ENCODE results near the gene UBE2S.
"Not testable (repeated sequence)": the region's sequence is repeated elsewhere in the genome, so short reads cannot be mapped to it uniquely, and the experiment has no call there.

UBE2S gene

DNA sequence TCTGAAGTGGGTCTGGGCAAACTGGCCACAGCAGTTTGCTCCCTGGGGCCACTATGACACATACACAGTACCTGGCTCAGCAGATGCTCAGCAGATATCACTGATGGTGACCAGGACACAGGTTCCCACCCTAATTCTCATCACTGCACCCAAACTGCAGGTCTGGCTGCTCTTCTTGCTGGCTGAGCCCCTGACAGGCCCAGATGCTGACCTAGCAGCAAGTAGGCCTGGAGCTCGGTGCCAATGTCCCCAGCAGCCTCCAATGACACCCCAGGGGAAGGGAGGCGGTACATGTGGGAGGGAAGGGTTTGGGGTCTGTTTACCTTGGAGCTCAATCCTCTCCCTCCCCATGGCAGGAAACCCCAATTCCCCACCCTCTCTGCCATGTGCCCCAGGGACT, 5.1 kb downstream of the UBE2S start:
- DNase-seq = no peak

DNA sequence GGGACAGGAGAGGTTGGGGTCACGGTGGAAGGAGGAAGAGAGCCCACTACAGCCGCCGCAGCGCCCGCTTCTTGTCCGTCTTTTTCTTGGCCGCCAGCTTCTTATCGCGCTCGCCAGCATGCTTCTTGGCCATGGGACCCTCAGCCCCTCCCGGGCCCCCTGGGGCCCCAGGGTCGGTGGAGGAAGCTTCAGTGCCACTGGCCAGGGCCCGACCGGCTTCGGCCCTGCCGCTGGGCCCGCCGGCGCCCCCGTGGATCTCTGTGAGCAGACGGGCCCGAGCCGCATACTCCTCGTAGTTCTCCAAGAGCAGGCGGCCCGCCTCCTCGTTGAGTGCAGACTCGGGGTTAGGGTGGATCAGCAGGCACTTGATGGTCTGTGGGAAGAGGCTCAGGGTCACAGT, 6.2 kb downstream of the UBE2S start:
- not testable (repeated sequence) for DNase-seq

DNA sequence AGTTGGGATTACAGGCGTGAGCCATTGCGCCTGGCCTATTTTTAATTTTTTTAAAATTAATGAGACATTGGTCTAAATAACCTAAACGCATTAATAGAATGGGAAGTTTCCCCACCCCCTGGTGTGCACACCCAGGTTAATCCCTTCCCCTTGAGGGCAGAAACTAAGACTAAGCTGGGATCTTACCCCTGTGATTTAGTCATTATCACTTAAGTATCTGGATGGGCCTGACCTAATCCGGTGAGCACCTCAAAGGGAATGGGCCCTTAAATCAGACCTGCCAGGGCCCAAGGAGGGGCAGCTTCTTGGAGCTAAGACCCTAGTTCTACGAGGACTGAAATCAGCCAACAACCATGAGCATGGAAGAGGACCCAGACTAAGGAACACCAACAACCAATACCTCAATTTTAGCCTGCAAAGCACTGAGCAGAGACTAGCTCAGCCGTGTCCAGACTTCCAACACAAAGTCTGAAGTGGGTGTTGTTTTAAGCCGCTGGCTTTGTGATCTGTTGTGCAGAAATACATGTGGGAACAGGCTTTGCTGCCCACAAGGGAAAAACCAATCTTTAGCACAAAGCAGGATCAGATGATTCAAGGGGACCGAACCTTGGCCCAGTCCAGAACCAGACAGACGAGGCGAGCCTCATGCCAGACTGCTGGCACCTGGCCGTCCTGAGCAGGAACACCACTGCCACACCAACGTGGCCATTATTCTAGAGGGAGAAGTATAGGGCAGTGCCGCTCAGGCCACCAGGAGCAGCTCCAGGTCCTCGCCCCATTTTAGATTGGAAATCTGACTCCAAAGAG, 7.1 kb downstream of the UBE2S start:
- DNase-seq = no peak

DNA sequence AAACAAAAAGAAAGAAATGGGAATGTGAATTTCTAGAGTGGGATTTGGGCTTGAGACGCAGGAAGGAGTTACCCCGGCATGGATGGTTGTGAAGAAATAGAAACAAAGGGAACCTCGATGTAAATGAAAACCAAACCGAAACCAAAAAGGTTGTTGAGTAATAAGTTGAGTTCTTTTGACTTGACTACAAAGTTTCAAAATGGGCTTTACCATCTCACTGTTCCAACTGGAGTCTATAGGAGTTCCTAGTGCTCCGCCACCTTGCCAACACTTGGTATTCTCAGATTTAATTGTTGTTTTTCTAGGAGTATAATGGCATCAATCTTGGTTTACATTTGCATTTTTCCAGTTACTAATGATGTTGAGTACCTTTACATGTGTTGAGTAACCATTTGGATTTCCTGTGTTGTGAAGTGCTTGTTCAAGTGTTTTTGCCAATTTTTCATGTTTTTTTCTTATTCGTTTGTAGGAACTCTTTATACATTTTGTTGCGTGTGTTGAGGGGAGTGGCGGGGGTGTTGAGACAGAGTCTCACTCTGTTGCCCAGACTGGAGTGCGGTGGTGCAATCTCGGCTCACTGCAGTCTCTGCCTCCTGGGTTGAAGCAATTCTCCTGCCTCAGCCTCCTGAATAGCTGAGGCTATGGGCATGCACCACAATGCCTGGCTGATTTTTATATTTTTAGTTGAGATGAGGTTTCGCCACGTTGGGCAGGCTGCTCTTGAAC, 9.2 kb downstream of the UBE2S start:
- DNase-seq = no peak

DNA sequence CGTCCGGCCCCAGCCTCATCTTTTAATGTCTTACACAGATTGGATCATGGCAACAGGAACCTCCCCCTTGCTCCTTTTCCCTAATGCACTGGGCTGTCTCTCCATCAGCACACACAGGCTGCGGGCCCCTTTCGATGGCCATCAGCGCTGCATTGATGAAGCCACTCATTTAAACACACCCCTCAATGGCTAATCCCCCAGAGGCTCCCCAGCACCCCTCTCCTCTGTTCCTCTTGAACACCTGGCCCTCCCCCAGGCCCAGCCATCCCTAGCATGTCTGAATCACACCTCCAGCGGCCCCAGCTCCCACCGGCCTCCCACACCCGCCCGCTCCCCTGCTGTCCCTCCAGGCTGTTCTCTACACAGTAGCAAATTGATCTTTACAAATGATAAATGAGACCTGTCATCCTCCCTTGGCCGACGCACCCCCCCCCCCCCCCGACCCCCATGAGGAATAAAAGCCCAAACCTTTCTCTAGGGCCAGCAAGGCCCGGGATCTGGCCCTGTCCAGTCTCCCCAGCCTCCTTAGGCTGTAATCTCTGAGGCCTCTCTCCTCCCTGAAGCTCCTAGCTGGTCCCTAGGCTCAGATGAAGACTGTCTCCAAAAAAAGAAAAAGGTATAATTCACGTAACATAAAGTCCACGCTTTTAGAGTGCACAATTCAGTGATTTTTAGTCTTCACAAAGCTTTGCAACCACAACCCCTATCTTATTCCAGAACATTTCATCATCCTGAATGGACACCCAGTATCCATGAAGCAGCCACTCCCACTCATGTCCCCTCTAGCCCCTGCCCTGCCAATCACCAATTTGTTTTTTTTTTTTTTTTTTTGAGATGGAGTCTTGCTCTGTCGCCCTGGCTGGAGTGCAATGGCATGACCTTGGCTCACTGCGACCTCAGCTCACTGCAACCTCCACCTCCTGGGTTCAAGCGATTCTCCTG, 14.5 kb downstream of the UBE2S start:
- no peak for DNase-seq

DNA sequence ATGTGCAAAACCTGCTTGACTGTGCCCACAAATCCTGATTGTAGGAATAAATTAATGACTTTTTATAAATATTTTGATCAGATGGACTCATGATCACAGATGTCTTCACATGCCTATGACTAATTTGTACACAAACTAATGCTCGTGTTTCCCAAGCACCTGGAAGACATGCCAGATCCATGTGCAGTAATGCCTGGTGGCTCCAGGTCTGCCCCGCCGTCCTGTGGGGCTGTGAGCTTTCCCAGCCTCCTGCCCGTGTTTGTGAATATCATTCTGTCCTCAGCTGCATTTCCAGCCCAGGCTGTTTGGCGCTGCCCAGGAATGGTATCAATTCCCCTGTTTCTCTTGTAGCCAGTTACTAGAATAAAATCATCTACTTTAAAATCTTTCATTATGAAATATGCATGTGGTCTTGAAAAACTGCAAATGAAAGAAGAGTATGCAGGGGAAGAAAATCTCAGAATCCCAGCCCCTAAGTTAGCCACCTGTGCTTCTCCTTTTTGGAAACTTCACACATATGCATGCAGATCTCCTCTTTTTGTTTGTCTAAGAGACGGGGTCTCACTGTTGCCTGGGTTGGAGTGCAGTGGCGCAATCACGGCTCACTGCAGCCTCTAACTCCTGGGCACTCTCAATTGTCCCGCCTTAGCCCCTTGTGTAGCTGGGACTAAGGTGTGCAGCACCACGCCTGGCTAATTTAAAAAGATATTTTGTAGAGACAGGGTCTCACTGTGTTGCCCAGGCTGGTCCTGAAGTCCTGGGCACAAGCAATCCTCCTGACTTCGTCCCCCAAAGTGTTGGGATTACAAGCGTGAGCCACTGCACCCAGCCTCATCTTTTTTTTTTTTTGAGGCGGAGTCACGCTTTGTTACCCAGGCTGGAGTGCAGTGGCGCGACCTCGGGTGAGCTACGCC, 15.6 kb downstream of the UBE2S start:
- no peak for DNase-seq

DNA sequence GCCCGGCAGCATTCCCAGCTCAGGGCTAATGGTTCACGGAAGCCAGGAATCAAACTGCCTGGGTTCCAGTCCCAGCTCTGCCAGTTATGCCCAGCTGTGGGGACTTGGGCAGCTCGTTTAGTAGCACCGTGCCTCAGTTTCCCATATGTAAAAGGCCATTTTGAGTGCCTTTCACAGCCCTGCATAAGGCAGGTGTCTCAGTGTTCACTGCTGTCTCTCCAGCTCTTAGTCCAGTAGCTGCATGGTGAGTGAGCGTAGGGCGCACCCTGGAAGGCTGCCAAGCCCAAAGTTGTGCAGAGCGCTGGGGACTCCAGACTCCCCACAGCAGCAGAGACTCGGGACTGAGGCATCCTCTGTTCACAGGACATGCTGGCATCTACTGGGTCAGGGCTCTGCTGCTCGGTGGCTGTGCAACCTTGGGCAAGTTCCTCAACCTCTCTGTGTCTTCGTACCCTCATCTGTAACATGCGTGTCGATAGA, 16.4 kb downstream of the UBE2S start:
- DNase-seq = no peak

DNA sequence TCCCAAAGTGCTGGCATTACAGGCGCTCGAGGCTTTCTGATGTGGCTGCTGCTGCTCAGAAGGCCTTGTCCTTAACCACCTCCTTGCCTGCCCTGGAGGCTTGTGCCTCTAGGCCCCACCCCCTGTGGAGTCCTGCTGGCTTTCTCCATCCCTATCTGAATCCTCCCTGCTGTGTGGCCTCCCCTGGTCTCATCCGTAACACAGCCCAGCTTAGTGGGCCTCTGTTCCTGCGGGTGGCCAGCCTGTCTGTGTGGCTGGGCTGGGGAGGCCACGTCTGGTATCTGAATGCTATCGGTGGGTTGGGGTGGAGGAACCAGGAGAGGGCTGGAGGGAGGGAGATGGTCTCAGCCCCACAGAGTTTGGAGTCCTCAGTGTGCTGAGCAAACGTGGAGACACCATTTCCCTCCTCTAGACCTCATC, 17.1 kb downstream of the UBE2S start:
- DNase-seq = no peak

DNA sequence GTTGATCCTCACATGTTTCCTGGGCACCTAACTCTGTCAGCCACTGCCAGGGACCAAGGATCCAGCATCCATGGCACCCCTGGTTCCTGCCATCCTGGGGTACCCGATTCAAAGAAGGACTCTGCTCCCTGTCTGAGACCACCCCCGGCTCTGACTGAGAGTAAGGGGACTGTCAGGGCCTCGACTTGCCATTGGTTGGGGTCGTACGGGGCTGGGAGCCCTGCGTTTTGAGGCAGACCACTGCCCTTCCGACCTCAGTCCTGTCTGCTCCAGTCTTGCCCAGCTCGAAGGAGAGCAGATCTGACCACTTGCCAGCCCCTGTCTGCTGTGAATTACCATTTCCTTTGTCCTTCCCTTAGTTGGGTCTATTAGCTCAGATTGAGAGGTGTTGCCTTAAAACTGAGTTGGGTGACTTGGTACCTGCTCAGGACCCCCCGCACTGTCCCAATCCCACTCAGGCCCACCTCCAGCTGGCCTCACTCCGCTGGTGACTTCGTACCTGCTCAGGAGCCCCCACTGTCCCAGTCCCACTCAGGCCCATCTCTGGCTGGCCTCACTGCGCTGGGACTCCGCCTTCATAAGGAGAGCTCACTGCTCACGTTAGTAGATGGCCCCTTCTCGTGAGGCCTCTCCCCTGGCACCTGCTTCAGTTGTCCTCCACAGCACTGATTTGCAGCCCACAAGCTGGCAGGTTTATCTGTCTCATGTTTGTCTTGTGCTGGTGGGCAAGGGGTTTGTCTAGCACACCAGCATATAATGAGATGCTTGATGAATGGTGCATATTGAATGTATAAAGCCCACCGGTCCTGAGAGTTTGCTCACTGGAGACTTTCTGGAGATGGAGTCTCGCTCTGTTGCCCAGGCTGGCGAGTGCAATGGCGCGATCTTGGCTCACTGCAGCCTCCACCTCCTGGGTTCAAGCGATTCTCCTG, 17.9 kb downstream of the UBE2S start:
- DNase-seq = no peak

DNA sequence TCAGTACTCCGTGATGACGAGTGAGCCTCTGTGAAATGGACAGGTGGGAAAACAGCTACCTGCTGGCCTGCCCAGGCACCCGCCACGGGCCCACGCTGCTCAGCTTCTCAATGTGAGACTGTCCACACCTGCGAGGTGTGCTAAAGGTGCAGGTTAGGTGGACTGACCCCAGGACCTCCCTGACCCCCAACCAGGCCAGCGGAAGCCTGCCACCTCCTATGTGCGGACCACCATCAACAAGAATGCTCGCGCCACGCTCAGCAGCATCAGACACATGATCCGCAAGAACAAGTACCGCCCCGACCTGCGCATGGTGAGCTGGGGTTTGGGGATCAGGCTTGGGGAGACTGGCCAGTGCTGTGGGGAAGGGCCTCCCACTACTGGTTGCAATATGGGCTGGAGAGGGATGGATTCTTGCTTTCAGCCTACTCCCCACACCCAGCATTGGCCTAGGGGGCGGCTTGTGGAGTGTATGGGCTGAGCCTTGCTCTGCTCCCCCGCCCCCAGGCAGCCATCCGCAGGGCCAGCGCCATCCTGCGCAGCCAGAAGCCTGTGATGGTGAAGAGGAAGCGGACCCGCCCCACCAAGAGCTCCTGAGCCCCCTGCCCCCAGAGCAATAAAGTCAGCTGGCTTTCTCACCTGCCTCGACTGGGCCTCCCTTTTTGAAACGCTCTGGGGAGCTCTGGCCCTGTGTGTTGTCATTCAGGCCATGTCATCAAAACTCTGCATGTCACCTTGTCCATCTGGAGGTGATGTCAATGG, 19.7 kb downstream of the UBE2S start:
- DNase-seq = no peak

DNA sequence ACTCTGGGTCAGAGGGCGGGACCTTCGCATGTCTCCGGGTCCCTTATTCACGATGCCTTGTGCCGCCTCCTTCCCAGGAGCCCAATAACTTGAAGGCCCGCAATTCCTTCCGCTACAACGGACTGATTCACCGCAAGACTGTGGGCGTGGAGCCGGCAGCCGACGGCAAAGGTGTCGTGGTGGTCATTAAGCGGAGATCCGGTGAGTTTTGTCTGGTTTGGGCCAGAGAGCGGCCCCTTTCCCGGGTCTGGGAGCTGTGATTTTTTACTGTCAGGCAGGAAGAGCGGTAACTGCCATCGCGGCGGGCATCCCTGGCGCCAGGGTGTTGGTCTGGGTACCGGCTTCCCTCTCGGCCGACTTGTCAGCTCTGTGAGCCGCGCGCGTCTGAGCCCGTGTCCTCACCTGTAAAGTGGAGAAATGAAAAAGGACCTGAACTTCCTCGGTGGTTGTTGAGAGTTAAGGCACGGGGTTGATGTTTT, 21.1 kb downstream of the UBE2S start:
- no peak for DNase-seq

DNA sequence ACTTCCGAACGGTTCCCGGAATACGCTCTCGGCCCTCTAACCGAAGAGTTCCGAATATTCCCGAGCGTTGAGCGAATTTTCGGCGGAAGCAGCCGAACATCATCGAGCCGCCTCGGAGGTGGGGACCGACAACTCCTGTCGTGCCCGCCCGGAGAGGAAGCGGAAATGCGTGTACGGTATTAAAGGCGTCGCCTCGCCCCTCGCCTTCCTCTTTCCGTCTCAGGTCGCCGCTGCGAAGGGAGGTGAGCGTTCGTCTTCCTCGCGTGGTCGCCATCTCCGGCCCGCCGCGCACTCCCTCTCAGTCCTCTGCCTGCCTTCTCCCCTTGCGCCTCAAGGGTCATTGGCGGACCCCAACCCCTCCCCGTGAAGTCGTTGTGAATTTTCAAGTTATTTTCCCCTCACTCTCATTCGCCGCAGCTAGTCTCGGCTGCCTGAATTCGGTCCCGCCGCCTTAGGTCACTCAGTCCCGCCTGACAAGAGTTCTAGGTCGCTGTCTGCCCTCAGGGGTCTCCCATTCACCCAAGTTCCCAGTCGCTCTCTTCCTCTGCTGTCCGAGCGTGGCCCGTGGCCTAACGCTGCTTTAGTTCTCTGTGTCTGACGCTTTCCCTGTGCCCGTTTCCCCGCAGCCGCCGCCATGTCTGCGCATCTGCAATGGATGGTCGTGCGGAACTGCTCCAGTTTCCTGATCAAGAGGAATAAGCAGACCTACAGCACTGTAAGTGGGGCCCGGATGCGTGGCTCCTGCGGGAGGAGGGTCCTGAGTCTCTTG, 21.7 kb downstream of the UBE2S start, which contains the start of gene RPL28:
RPL28 (plus strand) TSS at position 209 of the 769 bp plus-strand sequence; CDS start at position 635, 426 bp downstream.
- DNase-seq = peak; percentile 97

DNA sequence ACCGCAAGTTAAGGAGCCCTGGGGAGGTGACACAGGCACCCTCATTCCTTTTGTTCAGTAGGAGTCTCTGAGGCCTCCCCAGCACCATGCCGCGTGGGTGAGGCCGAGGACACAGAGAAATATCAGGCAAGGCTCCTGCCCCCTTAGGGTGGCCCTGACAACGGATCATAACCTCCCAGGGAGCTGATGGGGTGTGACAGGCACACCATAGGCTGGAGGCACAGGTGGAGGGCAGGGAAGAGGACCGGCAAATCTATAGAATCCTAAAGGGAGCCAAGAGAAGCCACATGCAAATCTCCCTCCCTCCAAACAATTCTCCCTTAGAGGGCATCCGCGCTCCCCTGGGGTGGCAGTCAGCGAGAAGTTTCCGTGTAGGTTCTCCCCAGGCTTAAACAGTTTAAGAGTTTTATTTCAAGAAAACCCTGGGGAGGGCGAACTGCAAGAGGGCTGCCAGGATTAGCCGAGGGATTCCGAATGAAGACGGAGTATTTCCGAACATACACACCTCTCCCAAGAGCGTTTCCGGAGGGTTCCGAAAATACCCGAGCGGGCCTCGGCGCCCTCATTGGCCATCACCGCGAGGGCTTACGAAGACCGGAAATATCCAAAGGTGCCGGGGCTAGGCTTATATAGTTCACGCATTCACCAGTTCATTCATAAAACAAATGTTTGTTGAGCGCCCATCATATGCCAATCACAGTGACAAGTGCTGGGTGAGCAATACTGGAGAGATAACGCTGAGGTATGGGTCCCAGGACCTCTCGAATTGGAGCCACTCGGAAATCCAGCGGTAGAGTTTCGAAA, 22.5 kb downstream of the UBE2S start:
- peak; percentile 96 for DNase-seq

DNA sequence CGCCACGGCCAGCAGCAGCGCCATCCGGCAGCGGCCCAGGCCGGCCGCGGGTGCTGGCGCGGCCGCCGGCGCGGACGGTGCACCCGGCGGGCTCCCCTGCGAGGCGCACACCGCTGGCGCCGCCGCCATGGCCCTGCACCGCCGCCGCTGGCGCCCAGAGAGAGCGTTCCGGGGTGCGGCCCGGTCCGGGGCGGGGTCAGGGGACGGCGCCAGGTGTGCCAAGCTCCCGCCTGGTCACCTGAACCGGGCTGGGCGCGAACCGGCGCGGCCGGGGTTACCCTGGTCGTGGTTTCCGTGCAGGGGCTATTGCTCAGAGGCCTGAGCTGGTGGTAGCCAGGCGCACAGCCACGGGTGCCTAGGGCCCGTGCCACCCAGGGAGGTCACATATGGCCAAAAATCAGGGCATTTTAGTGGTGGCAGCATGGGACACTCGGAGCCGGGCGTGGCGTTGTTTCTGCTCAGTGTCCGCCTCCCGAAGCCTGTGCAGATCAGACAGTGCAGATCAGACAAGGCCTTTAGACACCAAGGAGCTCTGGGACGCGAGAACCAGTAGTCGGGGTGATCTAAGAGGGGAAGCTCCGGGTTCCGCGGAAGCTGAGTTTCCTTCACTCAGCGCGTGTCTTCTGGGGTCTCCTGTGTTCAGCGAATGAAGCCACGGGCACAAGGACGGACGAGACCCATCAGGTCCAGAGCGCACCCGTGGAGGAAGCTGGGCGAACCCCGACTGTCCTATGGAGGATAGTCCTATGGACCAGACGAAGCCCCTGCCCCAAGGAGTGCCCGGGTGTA, 23.3 kb downstream of the UBE2S start, which contains the start of gene TMEM238:
TMEM238 (minus strand) TSS at position 162 of the 789 bp plus-strand sequence; CDS start at position 129, 33 bp downstream.
- DNase-seq = peak; percentile 60

DNA sequence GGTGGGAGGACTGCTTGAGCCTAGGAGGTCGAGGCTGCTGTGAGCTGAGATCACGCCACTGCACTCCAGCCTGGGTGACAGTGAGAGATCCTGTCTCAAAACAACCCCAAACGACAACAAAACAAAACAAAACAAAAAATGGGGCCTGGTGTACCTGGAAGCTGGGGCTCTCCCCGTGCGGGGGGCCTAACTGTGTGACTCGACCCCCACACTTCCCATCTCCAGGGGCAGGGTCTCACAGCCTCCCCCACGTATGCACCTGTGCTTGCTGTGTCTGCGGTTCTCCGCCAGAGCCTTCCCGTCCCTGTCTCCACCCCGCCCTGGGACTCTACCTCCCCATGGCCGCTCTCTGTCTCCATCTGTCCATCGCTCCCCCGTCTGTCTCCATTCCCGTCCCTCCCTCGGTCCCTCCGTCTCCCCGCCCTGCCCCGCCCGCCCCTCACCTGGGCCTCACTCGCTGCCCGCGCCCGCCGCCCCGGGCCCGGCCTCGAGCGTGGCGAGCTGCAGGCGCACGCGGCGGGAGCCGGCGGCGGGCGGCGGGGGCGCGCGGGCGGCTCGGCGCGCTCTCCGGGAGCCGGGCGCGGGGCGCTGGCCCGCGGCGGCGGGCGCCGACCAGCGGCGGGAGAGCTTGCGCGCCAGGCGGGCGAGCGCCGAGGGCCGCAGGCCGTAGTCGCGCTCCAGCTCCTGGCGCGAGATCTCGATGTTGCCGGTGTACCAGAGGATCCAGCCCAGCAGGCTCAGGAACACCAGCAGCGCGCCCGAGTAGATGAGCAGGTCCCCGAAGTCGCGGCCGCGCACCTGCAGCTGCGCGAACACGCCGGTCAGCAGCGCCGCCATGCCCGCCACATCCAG, 24.1 kb downstream of the UBE2S start:
- DNase-seq = peak; percentile 67

DNA sequence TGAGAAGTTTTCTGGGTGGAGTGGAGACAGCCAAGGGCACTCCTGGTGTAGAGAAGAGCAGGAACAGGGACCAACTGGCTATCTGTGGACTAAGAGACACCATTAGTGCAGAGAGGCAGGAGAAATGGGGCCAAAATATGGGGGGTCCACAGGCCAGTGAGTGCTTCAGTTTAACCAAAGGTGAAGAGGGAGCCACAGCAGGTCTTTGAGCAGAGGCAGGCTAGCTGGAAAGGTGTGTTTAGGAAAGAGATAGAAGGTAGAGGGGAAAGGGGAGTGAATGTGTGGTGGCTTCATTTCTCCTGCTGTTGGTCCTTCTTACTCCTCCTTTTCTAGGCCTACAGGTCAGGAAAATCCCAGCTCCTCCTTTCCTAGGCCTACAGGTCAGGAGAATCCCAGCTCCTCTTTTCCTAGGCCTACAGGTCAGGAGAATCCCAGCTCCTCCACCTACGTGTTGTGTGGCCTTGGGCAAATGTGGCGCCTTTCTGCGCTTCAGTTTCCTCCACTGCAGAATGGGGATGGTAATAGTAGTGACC, 25.0 kb downstream of the UBE2S start:
- DNase-seq = no peak

Measured in NCI-H2171 treated with DMSO at 0.1 percent for 48 hours (cell line).